D721Med (cell line): Measurements from ENCODE around the gene RFC2.

Experiments
- DNase-seq: peaks from one replicate; pipeline ENCODE4 v3.0.0; 2011; ENCODE audit warnings: low spot score; ENCODE audit not compliant: insufficient read length
- FAIRE-seq: peaks from 2 replicates; lab custom pipeline; 2011; peaks lifted over from hg19 to GRCh38; lab: Jason Lieb, UNC
- CTCF ChIP-seq: IDR thresholded peaks from 2 replicates; pipeline ENCODE4 v1.5.1; 2012; ENCODE audit warnings: mild to moderate bottlenecking, control low read depth; ENCODE audit not compliant: insufficient read depth; ENCODE audit errors: missing control alignments

Gene RFC2

GRCh38 chr7:74293577-74293908 lies 39.3 kb upstream of the RFC2 start:
- no peak for TF ChIP-seq CTCF
- FAIRE-seq: no peak
- DNase-seq: no peak

DNA sequence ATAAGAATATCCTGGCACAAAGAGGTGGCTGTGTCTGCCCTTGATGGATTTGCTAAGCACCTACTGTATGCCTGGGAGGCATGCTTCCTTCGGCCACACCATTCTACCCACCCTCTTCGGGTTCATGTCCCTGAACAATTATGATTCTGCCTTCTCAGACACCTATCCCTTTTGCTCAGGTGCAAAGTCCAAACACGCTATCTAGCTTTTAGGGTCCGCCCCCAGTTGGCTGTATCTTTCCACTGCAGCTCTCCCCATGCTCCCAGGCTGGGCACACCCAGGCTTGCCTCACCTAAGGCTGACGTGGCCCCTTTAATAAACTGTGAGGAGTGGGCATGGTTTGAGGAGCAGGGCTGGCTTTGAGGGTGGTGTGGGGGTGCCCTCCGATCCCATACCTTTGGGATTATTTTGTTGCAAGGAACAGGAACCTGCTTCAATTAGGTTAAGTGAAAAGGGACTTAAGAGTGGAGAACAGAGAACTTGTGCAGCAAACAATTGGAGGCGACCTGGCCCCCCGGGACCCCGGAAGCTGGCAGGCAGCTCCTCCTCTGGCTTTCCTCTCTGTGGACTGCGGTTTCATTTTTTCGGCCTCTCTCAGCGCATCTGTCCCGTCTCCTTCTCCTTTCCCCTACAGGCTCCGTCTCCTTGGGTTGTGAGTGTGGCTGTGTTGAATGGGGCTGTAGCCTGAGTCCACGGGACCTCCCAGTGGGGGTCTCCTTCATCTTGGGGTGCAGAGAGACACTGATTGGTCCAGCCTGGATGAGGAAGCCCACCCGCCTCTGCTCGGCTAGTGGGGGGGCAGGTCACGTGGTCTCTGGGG lies 38.8 kb upstream of the RFC2 start:
- no peak for FAIRE-seq
- TF ChIP-seq CTCF: no peak
- DNase-seq: no peak

DNA sequence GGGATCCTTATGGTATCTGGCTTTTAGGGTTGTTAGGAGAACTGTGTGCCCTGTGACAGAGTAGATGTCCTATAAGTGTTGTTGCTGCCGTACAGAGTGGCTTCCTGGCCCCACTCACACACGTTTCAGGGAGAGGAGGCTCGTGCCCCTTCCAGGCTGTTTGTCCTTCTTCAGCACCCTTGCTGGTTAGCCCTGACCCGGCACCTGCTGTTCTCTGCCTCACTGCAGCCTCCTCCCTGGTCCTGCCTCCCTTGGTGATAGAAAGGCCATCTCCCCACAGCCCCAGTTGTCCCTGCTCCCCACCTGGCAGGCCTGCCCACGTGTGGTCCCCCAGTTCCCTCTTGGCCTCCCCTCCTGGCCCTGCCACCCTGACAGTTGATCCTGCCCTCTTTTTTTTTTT lies 37.3 kb upstream of the RFC2 start:
- FAIRE-seq (no peak), DNase-seq (no peak)
- TF ChIP-seq CTCF: no peak

DNA sequence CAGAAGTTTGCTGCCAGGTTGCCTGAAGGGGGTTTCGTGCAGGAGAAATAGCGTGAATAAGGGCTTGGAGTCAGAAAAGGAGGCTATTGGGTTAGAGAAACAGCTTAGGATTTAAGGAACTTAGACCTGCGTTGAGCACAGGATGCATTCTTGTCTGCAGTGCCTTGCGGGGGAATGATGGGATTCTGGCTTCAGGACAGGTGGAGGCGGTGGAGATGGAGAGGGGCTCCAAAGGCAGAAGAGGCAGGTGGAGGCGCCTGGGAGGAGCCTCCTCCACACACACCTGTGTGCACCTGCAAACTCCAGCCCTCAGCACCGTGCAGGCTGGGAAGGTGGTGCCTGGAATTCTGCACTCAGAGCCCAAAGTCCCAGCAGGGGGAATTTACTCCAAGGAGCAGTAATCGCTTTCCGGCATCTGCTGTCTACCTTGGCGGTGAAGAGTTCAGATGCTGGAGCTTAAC lies 36.8 kb upstream of the RFC2 start:
- FAIRE-seq (no peak), DNase-seq (no peak)
- no peak for TF ChIP-seq CTCF

DNA sequence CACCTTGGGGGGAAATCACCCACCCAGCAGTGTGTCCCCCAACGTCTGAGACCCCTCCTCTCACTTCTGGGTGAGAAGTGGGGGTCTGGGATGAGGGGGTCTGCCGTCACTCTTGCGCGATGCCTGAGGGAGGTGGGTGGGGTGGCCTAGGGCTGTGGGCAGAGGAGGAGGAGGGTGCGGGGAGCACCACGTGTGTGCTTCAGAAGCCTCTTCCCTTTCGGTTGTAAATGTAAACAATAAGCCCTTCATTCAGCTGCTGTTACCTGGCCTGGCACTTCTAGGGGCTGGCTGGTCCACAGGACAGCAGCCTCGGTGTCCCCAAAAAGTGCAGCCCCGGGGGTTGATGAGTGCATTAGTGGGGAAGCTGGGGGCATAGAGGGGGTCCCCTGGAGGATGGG lies 36.4 kb upstream of the RFC2 start:
- no peak for TF ChIP-seq CTCF
- DNase-seq: no peak
- no peak for FAIRE-seq

- no peak for DNase-seq
Observed at GRCh38 chr7:74289659-74290552, 35.7 kb upstream of the RFC2 start.

More at GRCh38 chr7:74289659-74290552, 35.7 kb upstream of the RFC2 start:
- FAIRE-seq: no peak
- TF ChIP-seq CTCF: no peak
